Caco-2 (cell line): ENCODE measurements around the gene PAK4. TPM values are rescaled to one million over a fixed set of nuclear protein-coding genes. Genes with fewer than 3 reads are reported as not detected.

ENCODE experiments used
- BruUV-seq: library from RNA; stranded (reverse); fragments of 400-500 nt; replicated peaks from 2 replicates; lab custom pipeline; 2021; lab: Mats Ljungman, UMichigan
- CTCF ChIA-PET: fragments of 300-600 bp; sonication (Branson Sonifier 250); formaldehyde crosslinking; loops from one replicate; lab custom pipeline; 2022; ENCODE audit warnings: antibody characterized with exemption; lab: Charles Lee
- POLR2A ChIA-PET: fragments of 300-600 bp; sonication (Branson Sonifier 250); formaldehyde crosslinking; loops from one replicate; lab custom pipeline; 2022; ENCODE audit warnings: antibody characterized with exemption; lab: Charles Lee
- DNase-seq, 2 experiments: peaks; one replicate each; pipeline versions ENCODE4 v3.0.0 to v3.0.0-alpha.2; 2020 to 2022
- H3K27me3 ChIP-seq: replicated peaks from 2 replicates; pipeline ENCODE4 v1.6.0; 2011; ENCODE audit warnings: low read length; ENCODE audit not compliant: control insufficient read depth, insufficient read depth
- H3K36me3 ChIP-seq: 2 replicates; pipeline ENCODE4 v1.5.1; 2011; ENCODE audit warnings: low read length; ENCODE audit not compliant: control insufficient read depth, insufficient read depth
- H3K4me1 ChIP-seq: fragments of 250-450 bp; sonication (Bioruptor Pico); 2 replicates; pipeline ENCODE4 v1.5.1; 2020; ENCODE audit warnings: mild to moderate bottlenecking
- H3K4me3 ChIP-seq: 2 replicates; pipeline ENCODE4 v1.5.1; 2011; ENCODE audit warnings: low read depth, mild to moderate bottlenecking, control low read depth, low read length
- H3K9me3 ChIP-seq: fragments of 250-450 bp; sonication (Bioruptor Pico); 2 replicates; pipeline ENCODE4 v1.5.1; 2020; ENCODE audit warnings: mild to moderate bottlenecking, moderate library complexity
- H3K27ac Mint-ChIP-seq: one replicate; pipeline ENCODE4 v1.8.0; 2022; ENCODE audit warnings: mixed read lengths; ENCODE audit not compliant: unreplicated experiment
- H3K27me3 Mint-ChIP-seq: one replicate; pipeline ENCODE4 v1.8.0; 2022; ENCODE audit warnings: mixed read lengths; ENCODE audit not compliant: insufficient read depth, unreplicated experiment
- H3K36me3 Mint-ChIP-seq: one replicate; pipeline ENCODE4 v1.8.0; 2022; ENCODE audit warnings: mild to moderate bottlenecking, mixed read lengths; ENCODE audit not compliant: insufficient read depth, unreplicated experiment
- H3K4me1 Mint-ChIP-seq: one replicate; pipeline ENCODE4 v1.8.0; 2022; ENCODE audit warnings: low read depth, mixed read lengths; ENCODE audit not compliant: unreplicated experiment
- H3K4me3 Mint-ChIP-seq: one replicate; pipeline ENCODE4 v1.8.0; 2022; ENCODE audit warnings: mild to moderate bottlenecking, moderate library complexity, mixed read lengths; ENCODE audit not compliant: unreplicated experiment
- H3K9me3 Mint-ChIP-seq: one replicate; pipeline ENCODE4 v1.8.0; 2022; ENCODE audit warnings: mixed read lengths; ENCODE audit not compliant: unreplicated experiment
- intact Hi-C: fragments of 100-400 bp; cut with micrococcal nuclease; formaldehyde crosslinking; loops from one replicate; pipeline ENCODE4 v1.10.0; 2022; ENCODE audit not compliant: unreplicated experiment
- total RNA-seq: library from RNA; stranded (reverse); gene quantifications from 2 replicates; pipeline ENCODE4 v1.2.3, GENCODE V29; 2022
- TF ChIP-seq, protein P1 (sequence below), 2 experiments: fragments of 200-600 bp in 1 of 2; IDR thresholded peaks; 1 replicate in 1 of 2; 2 replicates in 1 of 2; pipeline versions ENCODE4 v1.5.1 to v1.8.0; 2011 to 2022; ENCODE audit warnings: antibody characterized with exemption in 1 of 2, control low read depth in 1 of 2, inconsistent platforms in 1 of 2, low read depth in 1 of 2, low read length in 1 of 2, mild to moderate bottlenecking in 1 of 2, moderate library complexity in 1 of 2; ENCODE audit not compliant: insufficient read depth in 1 of 2, severe bottlenecking in 1 of 2, unreplicated experiment in 1 of 2

Gene PAK4
- total RNA-seq, 1 experiment from 2014 or later = 112 TPM

DNA sequence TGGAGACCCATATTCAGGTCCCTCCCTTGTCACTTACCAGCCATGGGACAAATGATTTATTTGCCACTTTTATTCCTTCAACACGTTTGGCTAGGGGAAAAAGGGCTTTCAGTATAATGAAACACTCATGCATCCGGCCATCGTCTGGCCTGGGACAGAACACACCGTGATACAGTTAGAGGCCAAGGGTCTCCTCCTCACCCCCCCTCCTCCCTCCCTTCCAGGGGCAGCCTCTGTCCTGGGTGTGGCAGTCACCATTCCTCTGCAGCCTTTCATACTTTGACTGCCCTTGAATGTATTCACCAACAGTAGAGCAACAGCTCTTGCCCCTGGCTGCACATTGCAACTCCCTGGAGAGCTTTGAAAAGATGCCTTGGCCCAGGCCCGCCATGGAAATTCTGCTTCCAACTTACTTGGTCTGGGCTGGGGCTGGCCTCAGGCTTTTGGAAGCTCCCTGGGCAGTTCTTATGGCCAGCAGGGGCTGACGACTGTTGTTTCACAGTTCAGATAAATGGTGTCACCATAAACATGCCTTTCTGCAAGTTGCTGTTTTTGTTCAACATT lies 3.0 kb downstream of the PAK4 start:
- no peaks in the 10 kb centered on the region; the same call in 1 of the 2 replicates for H3K36me3 ChIP-seq
- ChIA-PET CTCF (no interaction called here), POLR2A (no interaction called here)
- no peaks in the 10 kb centered on the region for H3K27me3 Mint-ChIP-seq
- H3K4me1 Mint-ChIP-seq = peaks cover 58% of the 10 kb centered on the region
- BruUV-seq = no TSS peak
- H3K9me3 Mint-ChIP-seq = no peaks in the 10 kb centered on the region
- intact Hi-C loops = loop anchor here (5.0 kb wide), 1 partner anchor 269 kb away; no protein-coding TSS in a partner anchor
- H3K27ac Mint-ChIP-seq = no peak overlapping the region
- no peak overlapping the region for H3K4me3 ChIP-seq
- TF ChIP-seq, protein P1, sequence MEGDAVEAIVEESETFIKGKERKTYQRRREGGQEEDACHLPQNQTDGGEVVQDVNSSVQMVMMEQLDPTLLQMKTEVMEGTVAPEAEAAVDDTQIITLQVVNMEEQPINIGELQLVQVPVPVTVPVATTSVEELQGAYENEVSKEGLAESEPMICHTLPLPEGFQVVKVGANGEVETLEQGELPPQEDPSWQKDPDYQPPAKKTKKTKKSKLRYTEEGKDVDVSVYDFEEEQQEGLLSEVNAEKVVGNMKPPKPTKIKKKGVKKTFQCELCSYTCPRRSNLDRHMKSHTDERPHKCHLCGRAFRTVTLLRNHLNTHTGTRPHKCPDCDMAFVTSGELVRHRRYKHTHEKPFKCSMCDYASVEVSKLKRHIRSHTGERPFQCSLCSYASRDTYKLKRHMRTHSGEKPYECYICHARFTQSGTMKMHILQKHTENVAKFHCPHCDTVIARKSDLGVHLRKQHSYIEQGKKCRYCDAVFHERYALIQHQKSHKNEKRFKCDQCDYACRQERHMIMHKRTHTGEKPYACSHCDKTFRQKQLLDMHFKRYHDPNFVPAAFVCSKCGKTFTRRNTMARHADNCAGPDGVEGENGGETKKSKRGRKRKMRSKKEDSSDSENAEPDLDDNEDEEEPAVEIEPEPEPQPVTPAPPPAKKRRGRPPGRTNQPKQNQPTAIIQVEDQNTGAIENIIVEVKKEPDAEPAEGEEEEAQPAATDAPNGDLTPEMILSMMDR (IDR thresholded peaks at IDR 0.05; ENCODE audit: insufficient read depth in 1 of 2, low read depth in 1 of 2, low read length in 1 of 2, severe bottlenecking in 1 of 2, unreplicated experiment in 1 of 2) = no peak
- peaks cover 49% of the 10 kb centered on the region for H3K4me1 ChIP-seq
- H3K27me3 ChIP-seq = no peaks in the 10 kb centered on the region
- peak overlapping the region; percentile 16 for H3K4me3 Mint-ChIP-seq
- H3K9me3 ChIP-seq = no peaks in the 10 kb centered on the region
- H3K36me3 Mint-ChIP-seq = peaks cover 47% of the 10 kb centered on the region
- DNase-seq = peak in 1 of 2 experiments; percentile 58

DNA sequence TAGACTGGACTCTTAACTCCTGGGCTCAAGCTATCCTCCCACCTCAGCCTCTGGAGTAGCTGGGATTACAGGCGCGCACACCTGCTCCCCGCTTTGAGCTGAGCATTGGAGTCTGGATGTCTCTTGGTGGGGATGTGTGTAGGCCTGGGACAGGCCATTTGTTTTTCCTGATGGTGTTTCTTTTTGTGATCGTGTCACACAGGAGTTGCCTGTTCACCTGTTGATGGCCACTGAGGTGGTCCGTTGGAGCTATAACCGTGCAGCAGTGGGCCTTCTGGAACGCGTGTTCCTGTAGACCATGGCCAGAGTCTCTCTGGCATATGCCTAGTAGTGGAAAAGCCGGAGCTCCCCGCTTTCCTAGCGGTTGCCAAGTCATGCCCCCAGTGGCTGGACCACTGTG lies 3.5 kb downstream of the PAK4 start:
- peak overlapping the region; percentile 16 for H3K4me3 Mint-ChIP-seq
- ChIA-PET POLR2A (no interaction called here), CTCF (no interaction called here)
- TF ChIP-seq, protein P1 (IDR thresholded peaks at IDR 0.05; ENCODE audit: insufficient read depth in 1 of 2, low read depth in 1 of 2, low read length in 1 of 2, severe bottlenecking in 1 of 2, unreplicated experiment in 1 of 2) = no peak
- H3K36me3 Mint-ChIP-seq = peaks cover 48% of the 10 kb centered on the region
- H3K4me1 Mint-ChIP-seq = peaks cover 55% of the 10 kb centered on the region
- Histone ChIP-seq H3K36me3 (no peaks in the 10 kb centered on the region; the same call in none of the 2 replicates), H3K4me1 (peaks cover 48% of the 10 kb centered on the region), H3K4me3 (no peak overlapping the region), H3K27me3 (no peaks in the 10 kb centered on the region), H3K9me3 (no peaks in the 10 kb centered on the region)
- H3K27me3 Mint-ChIP-seq = no peaks in the 10 kb centered on the region
- no peaks in the 10 kb centered on the region for H3K9me3 Mint-ChIP-seq
- intact Hi-C loops = loop anchor here (5.0 kb wide), 1 partner anchor 268 kb away; no protein-coding TSS in a partner anchor
- DNase-seq = no peak
- no peak overlapping the region for H3K27ac Mint-ChIP-seq
- no TSS peak for BruUV-seq

DNA sequence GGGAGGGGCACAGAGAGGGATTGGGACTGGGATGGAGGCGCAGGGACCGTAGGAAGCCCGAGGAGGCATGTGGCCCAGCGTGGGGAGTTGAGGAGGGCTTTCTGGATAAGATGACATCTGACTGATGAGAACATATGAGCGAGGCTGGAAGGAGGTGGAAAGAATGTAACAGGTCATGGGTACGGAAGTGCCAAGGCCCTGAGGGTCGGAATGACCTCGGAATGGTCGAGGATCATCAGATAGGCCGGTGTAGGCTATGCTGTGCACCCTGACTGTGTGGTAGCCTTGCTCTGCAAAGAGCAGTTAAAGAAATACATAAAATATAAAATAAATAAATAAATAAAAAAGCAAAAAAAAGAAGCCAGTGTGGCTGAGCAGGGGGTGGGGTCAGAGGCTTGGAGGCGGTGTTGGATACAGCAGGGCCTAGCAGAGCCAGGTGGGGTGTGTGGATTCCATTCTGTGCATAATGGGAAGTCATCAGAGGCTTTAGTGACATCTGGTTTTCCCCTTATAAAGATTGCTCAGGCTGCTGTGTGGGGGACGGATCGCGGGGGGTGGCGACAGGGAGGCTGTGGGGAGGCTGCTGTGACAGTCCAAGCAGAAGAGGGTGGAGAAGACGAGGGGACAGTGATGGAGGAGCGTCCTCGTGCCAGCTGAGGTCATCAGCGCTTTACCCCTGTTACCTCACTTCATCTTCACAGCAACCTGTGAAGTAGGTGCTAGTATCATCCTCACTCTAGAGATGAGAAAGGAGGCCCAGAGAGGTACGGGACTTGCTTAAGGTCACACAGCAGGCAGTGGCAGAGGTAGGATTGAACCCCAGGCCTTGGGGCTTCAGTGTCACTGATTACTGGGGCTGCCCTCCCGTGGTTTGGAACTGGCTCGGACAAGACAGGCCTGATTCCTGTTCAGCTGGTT lies 5.0 kb downstream of the PAK4 start:
- H3K27me3 Mint-ChIP-seq = no peaks in the 10 kb centered on the region
- CTCF ChIA-PET = no interaction called here

More for the DNA sequence above, 5.0 kb downstream of the PAK4 start:
- POLR2A ChIA-PET = no interaction called here
- Mint-ChIP-seq H3K9me3 (no peaks in the 10 kb centered on the region), H3K4me1 (peaks cover 50% of the 10 kb centered on the region), H3K36me3 (peaks cover 50% of the 10 kb centered on the region), H3K27ac (peak overlapping the region; percentile 51), H3K4me3 (no peak overlapping the region)
- no peak overlapping the region for H3K4me3 ChIP-seq
- H3K9me3 ChIP-seq = no peaks in the 10 kb centered on the region
- no TSS peak for BruUV-seq
- intact Hi-C loops = no loop called here
- H3K36me3 ChIP-seq = no peaks in the 10 kb centered on the region; the same call in none of the 2 replicates
- DNase-seq = no peak
- TF ChIP-seq, protein P1 (IDR thresholded peaks at IDR 0.05; ENCODE audit: insufficient read depth in 1 of 2, low read depth in 1 of 2, low read length in 1 of 2, severe bottlenecking in 1 of 2, unreplicated experiment in 1 of 2) = no peak
- H3K4me1 ChIP-seq = peaks cover 39% of the 10 kb centered on the region
- H3K27me3 ChIP-seq = no peaks in the 10 kb centered on the region
